Motor neuron (in vitro differentiated cells): Measurements from ENCODE around the gene BICD1. TPM values are rescaled to one million over a fixed set of nuclear protein-coding genes. Genes with fewer than 3 reads are reported as not detected.
"Not testable (repeated sequence)": the region's sequence is repeated elsewhere in the genome, so short reads cannot be mapped to it uniquely, and the experiment has no call there.

Source experiments
- ATAC-seq, 8 experiments: fragments of 200-7000 bp; cut with Tn5 transposase; replicated peaks in 6 of 8; 2 replicates each; pipeline ENCODE4 v1.8.0; 2021; ENCODE audit warnings: mild to moderate bottlenecking in 8 of 8, moderate library complexity in 8 of 8
- H3K27ac ChIP-seq, 2 donors: fragments of 250-450 bp; sonication (Bioruptor Pico); 2 replicates each; pipeline ENCODE4 v1.9.0; 2021; ENCODE audit warnings: antibody characterized with exemption in 2 of 2, mild to moderate bottlenecking in 2 of 2, moderate library complexity in 1 of 2
- H3K4me1 ChIP-seq, 2 donors: fragments of 250-450 bp; sonication (Bioruptor Pico); replicated peaks in 1 of 2; 2 replicates each; pipeline ENCODE4 v1.6.1; 2021; ENCODE audit warnings: antibody characterized with exemption in 2 of 2, mild to moderate bottlenecking in 2 of 2, moderate library complexity in 1 of 2
- H3K4me3 ChIP-seq, 5 donors: fragments of 250-450 bp; sonication (Bioruptor Pico); 2 replicates each; pipeline ENCODE4 v1.9.0; 2021; ENCODE audit warnings: antibody characterized with exemption in 5 of 5, mild to moderate bottlenecking in 5 of 5, moderate library complexity in 4 of 5
- WGBS, 10 experiments: fragments of 450-650 bp; shearing (Covaris generic); methylation state at CpG; one replicate each; pipeline ENCODE4 v1.0.0; 2022; 5-methylcytosine and 5-hydroxymethylcytosine counted together
- in situ Hi-C, 9 experiments: fragments of 400-800 bp; cut with MboI; loops; one replicate each; pipeline ENCODE4 v1.15.0; 2021; ENCODE audit warnings: low sequenced_read_pairs in 9 of 9, low pct_unique_long_range_greater_than_20kb in 2 of 9; ENCODE audit not compliant: unreplicated experiment in 9 of 9
- total RNA-seq, 8 experiments: library from RNA; unstranded; fragments of 300-600 nt; gene quantifications; 2 replicates each; pipeline versions ENCODE4 v1.2.3 to v1.2.4, GENCODE V29; 2022

The BICD1 gene
- total RNA-seq, 8 experiments from 2014 or later = 5.1 to 63.4 (median 27.8) TPM

GRCh38 chr12:32179011-32179395 is 72.4 kb downstream of the BICD1 start:
- Histone ChIP-seq H3K4me3 (no peak overlapping the region), H3K4me1 (peaks cover 8 to 9% of the 10 kb centered on the region in 2 donors), H3K27ac (no peak overlapping the region)
- 27 to 95% (median 61%) methylated on average over 3 to 6 of the region's 6 CpGs; no CpG with 5 or more reads in 3 of the 10 experiments for WGBS, 10 experiments
- ATAC-seq = peak in 1 of 8 experiments; percentile 38
- in situ Hi-C loops = loop anchor here in 1 of 9 experiments (25.0 kb wide), 1 partner anchor 92 kb away; no protein-coding TSS in a partner anchor

GRCh38 chr12:32181498-32182175 is 75.0 kb downstream of the BICD1 start:
- Histone ChIP-seq H3K27ac (no peak overlapping the region), H3K4me1 (peaks cover 8 to 9% of the 10 kb centered on the region in 2 donors), H3K4me3 (no peak overlapping the region)
- WGBS, 10 experiments = 0 to 20% (median 14%) methylated on average over 1 of the region's 1 CpG; no CpG with 5 or more reads in 4 of the 10 experiments
- peak in 1 of 8 experiments; percentile 30 for ATAC-seq
- in situ Hi-C loops = loop anchor here in 1 of 9 experiments (25.0 kb wide), 1 partner anchor 94 kb away; no protein-coding TSS in a partner anchor

- 88 to 100% (median 100%) methylated on average over 1 of the region's 1 CpG; no CpG with 5 or more reads in 6 of the 10 experiments for WGBS, 10 experiments
- no peak overlapping the region for H3K27ac ChIP-seq
- in situ Hi-C loops = loop anchor here in 1 of 9 experiments (25.0 kb wide), 1 partner anchor 96 kb away; no protein-coding TSS in a partner anchor
- ATAC-seq = peak in 2 of 8 experiments; percentile 13 to 65
- no peak overlapping the region for H3K4me3 ChIP-seq
- H3K4me1 ChIP-seq = peaks cover 2 to 4% of the 10 kb centered on the region in 2 donors
These were observed 77.0 kb downstream of the BICD1 start for GRCh38 chr12:32183650-32184049.

GRCh38 chr12:32187127-32187526 is 80.5 kb downstream of the BICD1 start:
- 85 to 100% (median 95%) methylated on average over 1 to 8 of the region's 8 CpGs; no CpG with 5 or more reads in 1 of the 10 experiments for WGBS, 10 experiments
- not testable (repeated sequence) for H3K4me3 ChIP-seq, H3K4me1 ChIP-seq, H3K27ac ChIP-seq, ATAC-seq
- in situ Hi-C loops = loop anchor here in 1 of 9 experiments (25.0 kb wide), 1 partner anchor 100 kb away; no protein-coding TSS in a partner anchor

- in situ Hi-C loops = loop anchor here in 1 of 9 experiments (25.0 kb wide), 1 partner anchor 104 kb away; no protein-coding TSS in a partner anchor
- 91 to 100% (median 94%) methylated on average over 1 to 3 of the region's 3 CpGs; no CpG with 5 or more reads in 1 of the 10 experiments for WGBS, 10 experiments
- Histone ChIP-seq H3K27ac (no peak overlapping the region), H3K4me1 (no peaks in the 10 kb centered on the region), H3K4me3 (no peak overlapping the region)
- no peak for ATAC-seq
These were observed 84.8 kb downstream of the BICD1 start for GRCh38 chr12:32191445-32191844.

- WGBS, 10 experiments = 34 to 98% (median 91%) methylated on average over 1 to 6 of the region's 6 CpGs
- peak in 3 of 8 experiments; percentile 20 to 65 (median 51) for ATAC-seq
- no peaks in the 10 kb centered on the region for H3K4me1 ChIP-seq
- no peak overlapping the region for H3K27ac ChIP-seq
- in situ Hi-C loops = loop anchor here in 1 of 9 experiments (25.0 kb wide), 1 partner anchor 109 kb away; no protein-coding TSS in a partner anchor
- no peak overlapping the region for H3K4me3 ChIP-seq
These were observed 89.9 kb downstream of the BICD1 start for GRCh38 chr12:32196250-32197198.

GRCh38 chr12:32197421-32197820 is 90.8 kb downstream of the BICD1 start:
- WGBS, 10 experiments = 17 to 100% (median 79%) methylated on average over 1 to 2 of the region's 2 CpGs; no CpG with 5 or more reads in 2 of the 10 experiments
- no peaks in the 10 kb centered on the region for H3K4me1 ChIP-seq
- in situ Hi-C loops = loop anchor here in 1 of 9 experiments (25.0 kb wide), 1 partner anchor 110 kb away; no protein-coding TSS in a partner anchor
- peak in 1 of 8 experiments; percentile 47 for ATAC-seq
- H3K27ac ChIP-seq = no peak overlapping the region
- no peak overlapping the region for H3K4me3 ChIP-seq

- no peak overlapping the region for H3K27ac ChIP-seq
- 36 to 100% (median 91%) methylated on average over 1 to 2 of the region's 2 CpGs for WGBS, 10 experiments
- in situ Hi-C loops = loop anchor here in 1 of 9 experiments (25.0 kb wide), 1 partner anchor 111 kb away; no protein-coding TSS in a partner anchor
These were observed 91.9 kb downstream of the BICD1 start for GRCh38 chr12:32198555-32198954.

GRCh38 chr12:32201096-32201495 is 94.4 kb downstream of the BICD1 start:
- Histone ChIP-seq H3K4me3 (no peak overlapping the region), H3K27ac (no peak overlapping the region), H3K4me1 (no peaks in the 10 kb centered on the region)
- 43 to 88% (median 79%) methylated on average over 1 to 2 of the region's 2 CpGs; no CpG with 5 or more reads in 2 of the 10 experiments for WGBS, 10 experiments
- ATAC-seq = no peak
- in situ Hi-C loops = no loop called here

More at GRCh38 chr12:32198555-32198954, 91.9 kb downstream of the BICD1 start:
- no peak for ATAC-seq
- Histone ChIP-seq H3K4me1 (no peaks in the 10 kb centered on the region), H3K4me3 (no peak overlapping the region)

- Histone ChIP-seq H3K27ac (no peak overlapping the region), H3K4me1 (no peaks in the 10 kb centered on the region), H3K4me3 (no peak overlapping the region)
- WGBS, 10 experiments = 100% methylated on average over 1 of the region's 1 CpG; no CpG with 5 or more reads in 5 of the 10 experiments
- no peak for ATAC-seq
- in situ Hi-C loops = no loop called here
These were observed 95.3 kb downstream of the BICD1 start for GRCh38 chr12:32201976-32202375.

- Histone ChIP-seq H3K4me3 (no peak overlapping the region), H3K4me1 (peaks cover under 1 to 1% of the 10 kb centered on the region in 2 donors), H3K27ac (no peak overlapping the region)
- ATAC-seq = peak in 3 of 8 experiments; percentile 20 to 67 (median 54)
- WGBS, 10 experiments = 36 to 100% (median 93%) methylated on average over 1 to 3 of the region's 3 CpGs
- in situ Hi-C loops = no loop called here
These were observed 99.1 kb downstream of the BICD1 start for GRCh38 chr12:32205731-32206130.

- H3K4me3 ChIP-seq = no peak overlapping the region
- in situ Hi-C loops = no loop called here
- 80 to 100% (median 100%) methylated on average over 1 to 2 of the region's 2 CpGs; no CpG with 5 or more reads in 1 of the 10 experiments for WGBS, 10 experiments
- no peak overlapping the region for H3K27ac ChIP-seq
- peaks cover 12% of the 10 kb centered on the region in 2 donors for H3K4me1 ChIP-seq
- ATAC-seq = no peak
These were observed 101.7 kb downstream of the BICD1 start for GRCh38 chr12:32208355-32208754.
